GM19395 (cell line): ENCODE measurements around the gene KLHL5.

Experiments used
- ATAC-seq: cut with Tn5 transposase; IDR thresholded peaks from one replicate; pipeline ENCODE4 v1.9.1; 2021; ENCODE audit warnings: mild to moderate bottlenecking, moderate library complexity; ENCODE audit not compliant: unreplicated experiment

The KLHL5 gene

GRCh38 chr4:39169426-39169825, 107.4 kb downstream of the KLHL5 start:
- no peak for ATAC-seq

- no peak for ATAC-seq
These were observed 108.3 kb downstream of the KLHL5 start for GRCh38 chr4:39170301-39170700.
